ENCODE data around the gene TAL1.

Gene TAL1

DNA sequence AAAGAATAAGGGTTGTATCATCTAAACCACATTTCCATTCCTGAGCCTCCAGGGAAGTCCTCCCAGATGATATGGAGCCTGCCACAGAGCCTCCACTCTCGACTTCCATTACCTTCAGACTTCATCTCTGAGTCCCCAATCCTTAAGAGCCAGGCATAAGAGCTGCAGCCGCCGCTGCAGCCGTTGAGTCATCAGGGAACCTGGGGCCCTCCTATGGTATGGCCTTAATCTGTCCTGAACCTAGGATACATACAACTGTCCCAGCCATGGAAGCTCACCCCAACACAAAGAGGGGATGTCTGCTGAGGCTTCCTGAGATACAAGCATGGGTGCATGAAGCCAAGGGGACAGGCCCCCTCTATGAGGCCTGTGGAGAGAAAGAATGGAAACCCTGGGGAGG lies 16.3 kb downstream of the TAL1 start:
- no peak overlapping the region for H3K27ac ChIP-seq
- no peak for TF ChIP-seq CTCF (conservative IDR thresholded peaks at IDR 0.05)

DNA sequence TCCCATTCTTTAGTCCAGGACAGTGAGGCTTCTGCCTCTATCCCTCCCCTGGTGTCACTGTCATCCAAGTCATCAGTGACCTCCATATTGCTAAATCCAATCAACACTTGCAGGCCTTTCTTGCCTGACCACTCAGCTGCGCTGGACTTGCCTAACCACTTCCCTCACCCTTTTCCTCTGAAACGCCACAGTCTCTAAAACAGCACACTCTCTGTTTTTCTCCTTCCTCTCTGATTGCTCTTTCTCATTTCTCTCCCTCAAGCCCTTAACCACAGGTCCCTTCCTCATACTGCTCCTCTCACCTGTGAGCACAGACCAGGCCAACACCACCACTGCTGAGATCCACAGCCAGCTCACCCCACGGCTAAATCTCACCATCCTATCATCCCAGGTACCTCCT lies 17.5 kb downstream of the TAL1 start:
- no peak overlapping the region for H3K27ac ChIP-seq
- TF ChIP-seq CTCF (conservative IDR thresholded peaks at IDR 0.05): no peak

GRCh38 chr1:47213230-47213963 lies 18.6 kb downstream of the TAL1 start:
- no peak for TF ChIP-seq CTCF (conservative IDR thresholded peaks at IDR 0.05)
- no peak overlapping the region for H3K27ac ChIP-seq

DNA sequence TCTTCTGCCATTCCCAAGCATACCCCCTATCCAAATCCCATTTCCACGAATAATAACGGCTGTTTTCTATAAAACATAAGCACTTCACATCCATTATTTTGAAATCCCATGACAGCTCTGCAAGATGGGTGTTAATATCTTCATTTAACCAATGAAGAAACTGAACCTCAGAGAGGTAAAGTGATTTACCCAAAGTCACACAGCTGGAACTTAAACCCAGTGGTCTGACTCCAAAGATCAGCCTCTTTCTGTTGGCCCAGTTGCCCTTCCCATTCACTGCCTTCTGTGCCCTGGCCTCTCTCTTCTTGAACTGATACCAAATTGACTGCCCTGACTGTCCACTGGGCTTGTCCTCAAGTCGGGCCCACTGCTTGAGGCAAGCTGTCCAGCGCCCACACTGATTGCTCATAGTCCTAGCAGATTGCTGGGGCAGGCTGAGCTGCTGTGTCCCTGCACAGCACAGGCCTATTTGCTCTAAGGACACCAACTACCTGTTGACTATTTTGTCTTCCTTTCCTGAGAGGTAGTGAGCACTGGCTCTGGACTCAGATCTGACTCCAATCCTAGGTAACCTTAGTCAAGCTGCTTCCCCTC lies 19.3 kb downstream of the TAL1 start:
- no peak for TF ChIP-seq CTCF (conservative IDR thresholded peaks at IDR 0.05)
- no peak overlapping the region for H3K27ac ChIP-seq

DNA sequence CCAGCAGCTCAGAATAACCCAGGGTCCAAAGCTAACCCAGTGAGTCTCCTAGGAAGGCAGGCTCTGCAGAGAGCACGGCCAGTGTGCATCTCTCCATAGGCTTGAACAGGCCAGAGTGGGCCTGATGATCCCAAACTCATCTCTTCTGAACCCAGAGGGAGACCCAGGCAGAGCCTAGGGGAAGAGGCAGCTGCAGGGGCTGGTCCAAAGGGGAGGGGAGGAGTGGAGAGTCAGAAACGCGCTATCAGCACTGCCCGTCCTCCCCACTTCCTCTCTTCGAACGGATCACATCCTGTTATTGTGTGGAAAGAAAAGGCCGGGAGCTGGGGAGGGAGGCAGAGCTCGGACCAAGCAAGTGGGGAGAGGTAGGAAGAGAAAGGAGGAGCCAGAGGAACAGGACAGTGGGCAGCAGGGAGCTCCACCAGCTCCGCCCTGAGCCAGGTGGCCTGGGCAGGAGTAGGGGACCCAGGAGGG lies 20.2 kb downstream of the TAL1 start:
- TF ChIP-seq CTCF (conservative IDR thresholded peaks at IDR 0.05): no peak
- no peak overlapping the region for H3K27ac ChIP-seq

DNA sequence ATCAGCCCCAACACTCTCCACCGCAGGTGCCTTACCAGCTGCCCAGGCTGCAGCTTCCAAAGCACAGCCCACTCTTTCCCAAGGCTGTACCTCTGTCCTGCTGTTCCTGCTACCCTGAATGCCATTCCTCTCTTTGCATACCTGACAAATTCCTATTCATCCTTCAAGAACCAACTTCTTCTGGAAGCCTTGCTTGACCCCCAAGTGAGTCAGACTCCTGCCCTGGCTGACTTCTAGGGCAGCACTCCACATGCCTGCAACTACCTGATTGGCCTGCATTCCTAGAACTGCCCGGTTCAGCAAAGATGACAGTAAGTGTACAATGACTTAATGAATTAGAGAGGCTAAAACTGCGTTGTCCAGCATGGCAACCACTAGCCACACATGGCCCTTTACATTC lies 21.4 kb downstream of the TAL1 start:
- no peak for TF ChIP-seq CTCF (conservative IDR thresholded peaks at IDR 0.05)
- no peak overlapping the region for H3K27ac ChIP-seq

DNA sequence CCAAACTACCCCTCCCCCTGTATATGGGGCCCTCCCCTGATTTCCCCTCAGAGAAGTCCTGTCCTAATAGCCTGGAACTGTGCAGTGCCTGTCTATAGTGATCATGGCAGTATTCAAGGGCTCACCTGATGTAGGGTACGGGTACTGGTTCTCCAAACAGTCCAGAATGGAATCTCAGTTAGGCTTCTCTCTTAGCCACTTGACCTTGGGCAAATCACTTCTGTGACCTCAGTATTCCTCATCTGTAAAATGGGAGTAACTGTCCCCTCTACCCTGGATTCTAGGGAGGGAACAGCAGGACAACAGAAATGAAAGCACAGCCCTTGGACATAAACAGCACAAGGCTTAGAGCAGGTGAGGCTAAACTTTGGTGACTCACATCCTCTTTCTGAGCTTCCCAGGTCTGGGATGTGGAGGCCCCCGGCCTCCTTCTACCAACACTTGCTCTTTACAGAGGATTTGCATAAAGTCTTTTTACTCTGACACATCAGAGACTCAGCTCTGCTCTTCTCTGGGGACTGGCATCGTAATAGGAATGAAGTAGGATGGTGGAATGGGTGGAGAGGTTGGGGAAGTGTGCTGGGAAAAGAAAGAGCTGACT lies 22.2 kb downstream of the TAL1 start:
- no peak for TF ChIP-seq CTCF (conservative IDR thresholded peaks at IDR 0.05)
- no peak overlapping the region for H3K27ac ChIP-seq
